Left lung (tissue), 10 donors: ENCODE data around the gene HOXC10. TPM values are rescaled to one million over a fixed set of nuclear protein-coding genes. Genes with fewer than 3 reads are reported as not detected.

ENCODE experiments used
- ATAC-seq: fragments of 200-7000 bp; cut with Tn5 transposase; one replicate; pipeline ENCODE4 v1.9.1; 2020; ENCODE audit warnings: moderate library complexity
- DNase-seq, 4 donors: peaks; one replicate each; pipeline ENCODE4 v3.0.0-alpha.2; 2013 to 2020
- H3K27ac ChIP-seq, 2 donors: fragments of 200-600 bp; sonication (generic) in 1 of 2; one replicate each; pipeline versions ENCODE4 v1.5.0 to v1.8.0; 2020 to 2021
- H3K27me3 ChIP-seq, 2 donors: fragments of 200-600 bp; sonication (generic) in 1 of 2; one replicate each; pipeline versions ENCODE4 v1.5.0 to v1.8.0; 2020 to 2021
- H3K36me3 ChIP-seq, 2 donors: fragments of 200-600 bp; sonication (generic) in 1 of 2; one replicate each; pipeline versions ENCODE4 v1.5.0 to v1.8.0; 2020 to 2021
- H3K4me1 ChIP-seq, 2 donors: fragments of 200-600 bp; one replicate each; pipeline ENCODE4 v1.8.0; 2021
- H3K4me3 ChIP-seq, 2 donors: fragments of 200-600 bp; sonication (generic) in 1 of 2; one replicate each; pipeline versions ENCODE4 v1.5.0 to v1.8.0; 2020 to 2021; ENCODE audit warnings: mild to moderate bottlenecking in 1 of 2
- H3K9me3 ChIP-seq, 2 donors: fragments of 200-600 bp; sonication (generic) in 1 of 2; one replicate each; pipeline versions ENCODE4 v1.5.0 to v1.8.0; 2020 to 2021
- intact Hi-C, 2 donors: fragments of 100-400 bp; cut with DNase I; formaldehyde crosslinking; loops; one replicate each; pipeline versions ENCODE4 v1.11.2 to v1.14.2; 2022
- polyA plus RNA-seq, 6 donors: library from polyadenylated mRNA; unstranded; fragments of 120-200 nt; gene quantifications; one replicate each; pipeline ENCODE4 v1.2.1, GENCODE V29; 2013; ENCODE audit not compliant: insufficient read length in 6 of 6
- total RNA-seq, 2 donors: library from RNA; stranded (reverse); fragmentation: NEBNext Ultra II Directional; extraction: Animal tissue kit (Norgen Biotek cat#: 25700); gene quantifications; one replicate each; pipeline ENCODE4 v1.2.1, GENCODE V29; 2021
- TF ChIP-seq, protein P1 (sequence below), 2 donors: fragments of 200-600 bp; sonication (generic) in 1 of 2; IDR thresholded peaks; one replicate each; pipeline versions ENCODE4 v1.5.0 to v1.8.0; 2021; ENCODE audit warnings: antibody characterized with exemption in 2 of 2
- donor health status: DM: no; HTN: yes; CAD: no.
- donor health status: DM: no; HTN: no; CAD: no.

HOXC10 gene
- total and polyA plus RNA-seq, 8 donors: 0.15 to 0.52 (median 0.31) TPM; not detected in 3

GRCh38 chr12:53963434-53964314 lies 21.3 kb upstream of the HOXC10 start:
- no peak for ATAC-seq
- peak in 1 of 4 donors; percentile 65 for DNase-seq
- peaks cover 0 to 5% of the 10 kb centered on the region in 2 donors for H3K4me1 ChIP-seq
- TF ChIP-seq, protein P1, sequence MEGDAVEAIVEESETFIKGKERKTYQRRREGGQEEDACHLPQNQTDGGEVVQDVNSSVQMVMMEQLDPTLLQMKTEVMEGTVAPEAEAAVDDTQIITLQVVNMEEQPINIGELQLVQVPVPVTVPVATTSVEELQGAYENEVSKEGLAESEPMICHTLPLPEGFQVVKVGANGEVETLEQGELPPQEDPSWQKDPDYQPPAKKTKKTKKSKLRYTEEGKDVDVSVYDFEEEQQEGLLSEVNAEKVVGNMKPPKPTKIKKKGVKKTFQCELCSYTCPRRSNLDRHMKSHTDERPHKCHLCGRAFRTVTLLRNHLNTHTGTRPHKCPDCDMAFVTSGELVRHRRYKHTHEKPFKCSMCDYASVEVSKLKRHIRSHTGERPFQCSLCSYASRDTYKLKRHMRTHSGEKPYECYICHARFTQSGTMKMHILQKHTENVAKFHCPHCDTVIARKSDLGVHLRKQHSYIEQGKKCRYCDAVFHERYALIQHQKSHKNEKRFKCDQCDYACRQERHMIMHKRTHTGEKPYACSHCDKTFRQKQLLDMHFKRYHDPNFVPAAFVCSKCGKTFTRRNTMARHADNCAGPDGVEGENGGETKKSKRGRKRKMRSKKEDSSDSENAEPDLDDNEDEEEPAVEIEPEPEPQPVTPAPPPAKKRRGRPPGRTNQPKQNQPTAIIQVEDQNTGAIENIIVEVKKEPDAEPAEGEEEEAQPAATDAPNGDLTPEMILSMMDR (IDR thresholded peaks at IDR 0.05): no peak
- no peaks in the 10 kb centered on the region for H3K36me3 ChIP-seq
- intact Hi-C loops: no loop called here
- peaks cover 100% of the 10 kb centered on the region in 2 donors for H3K27me3 ChIP-seq
- no peak overlapping the region for H3K4me3 ChIP-seq
- H3K9me3 ChIP-seq: no peaks in the 10 kb centered on the region
- no peak overlapping the region for H3K27ac ChIP-seq

- intact Hi-C loops: no loop called here
- ATAC-seq (no peak), DNase-seq (no peak)
- TF ChIP-seq, protein P1 (IDR thresholded peaks at IDR 0.05): no peak
- H3K4me3 ChIP-seq: no peak overlapping the region
- no peak overlapping the region for H3K27ac ChIP-seq
- H3K36me3 ChIP-seq: no peaks in the 10 kb centered on the region
- H3K9me3 ChIP-seq: no peaks in the 10 kb centered on the region
- peaks cover 0 to 5% of the 10 kb centered on the region in 2 donors for H3K4me1 ChIP-seq
- H3K27me3 ChIP-seq: peaks cover 100% of the 10 kb centered on the region in 2 donors
These were observed 20.6 kb upstream of the HOXC10 start for GRCh38 chr12:53964315-53964713.

- Histone ChIP-seq H3K4me3 (no peak overlapping the region), H3K4me1 (peaks cover 0 to 5% of the 10 kb centered on the region in 2 donors), H3K9me3 (no peaks in the 10 kb centered on the region), H3K27me3 (peaks cover 100% of the 10 kb centered on the region in 2 donors), H3K36me3 (no peaks in the 10 kb centered on the region), H3K27ac (no peak overlapping the region)
- intact Hi-C loops: no loop called here
- DNase-seq: no peak
- ATAC-seq: no peak
- TF ChIP-seq, protein P1 (IDR thresholded peaks at IDR 0.05): no peak
These were observed 19.5 kb upstream of the HOXC10 start for GRCh38 chr12:53965281-53966084.

DNA sequence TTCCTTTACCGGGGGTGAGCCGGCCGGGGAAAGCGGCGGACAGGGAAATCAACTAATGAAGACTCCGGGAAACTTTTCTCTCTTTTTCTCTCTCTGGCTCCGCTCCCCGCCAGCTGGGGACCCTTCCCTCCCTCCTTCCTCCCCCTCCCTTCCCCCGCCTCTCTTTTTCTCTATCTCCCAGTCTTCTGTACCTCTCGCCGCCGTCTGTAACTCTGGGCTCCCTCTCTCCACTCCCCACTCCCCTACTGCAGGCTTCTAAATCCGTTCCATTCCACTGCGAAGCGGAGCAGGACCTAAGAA lies 18.9 kb upstream of the HOXC10 start:
- Histone ChIP-seq H3K4me1 (peaks cover 0 to 5% of the 10 kb centered on the region in 2 donors), H3K27me3 (peaks cover 100% of the 10 kb centered on the region in 2 donors), H3K27ac (no peak overlapping the region), H3K4me3 (no peak overlapping the region), H3K36me3 (no peaks in the 10 kb centered on the region), H3K9me3 (no peaks in the 10 kb centered on the region)
- intact Hi-C loops: no loop called here
- TF ChIP-seq, protein P1 (IDR thresholded peaks at IDR 0.05): no peak
- DNase-seq (no peak), ATAC-seq (no peak)
